Tibial nerve (tissue), 4 donors: ENCODE results near the gene AUTS2.

Experiments
- CTCF ChIP-seq, 5 experiments: fragments of 200-600 bp in 3 of 5; fragments of 450-650 bp in 2 of 5; sonication (generic) in 3 of 5; IDR thresholded peaks; one replicate each; pipeline ENCODE4 v1.5.1; 2016 to 2019; ENCODE audit warnings: antibody characterized with exemption in 5 of 5, mild to moderate bottlenecking in 3 of 5, moderate library complexity in 2 of 5
- EP300 ChIP-seq, 2 donors: sonication (generic); formaldehyde crosslinking; IDR thresholded peaks; one replicate each; pipeline ENCODE4 v1.6.1; 2017; ENCODE audit warnings: antibody characterized with exemption in 2 of 2, mild to moderate bottlenecking in 1 of 2
- POLR2A ChIP-seq, 2 donors: fragments of 450-650 bp; IDR thresholded peaks; one replicate each; pipeline ENCODE4 v1.6.1; 2017; ENCODE audit warnings: antibody characterized with exemption in 2 of 2, mild to moderate bottlenecking in 2 of 2, moderate library complexity in 2 of 2

GRCh38 chr7:69617364-69617763 lies 19.1 kb downstream of the AUTS2 start:
- TF ChIP-seq CTCF (IDR thresholded peaks at IDR 0.05) (no peak), EP300 (IDR thresholded peaks at IDR 0.05) (no peak), POLR2A (IDR thresholded peaks at IDR 0.05) (no peak)
